ENCODE results near the gene POLR2F. TPM values are rescaled to one million over a fixed set of nuclear protein-coding genes. Genes with fewer than 3 reads are reported as not detected.

Gene POLR2F
- total RNA-seq, 4 donors from 2014 or later, result 31.7 to 56.1 (median 46.9) TPM

DNA sequence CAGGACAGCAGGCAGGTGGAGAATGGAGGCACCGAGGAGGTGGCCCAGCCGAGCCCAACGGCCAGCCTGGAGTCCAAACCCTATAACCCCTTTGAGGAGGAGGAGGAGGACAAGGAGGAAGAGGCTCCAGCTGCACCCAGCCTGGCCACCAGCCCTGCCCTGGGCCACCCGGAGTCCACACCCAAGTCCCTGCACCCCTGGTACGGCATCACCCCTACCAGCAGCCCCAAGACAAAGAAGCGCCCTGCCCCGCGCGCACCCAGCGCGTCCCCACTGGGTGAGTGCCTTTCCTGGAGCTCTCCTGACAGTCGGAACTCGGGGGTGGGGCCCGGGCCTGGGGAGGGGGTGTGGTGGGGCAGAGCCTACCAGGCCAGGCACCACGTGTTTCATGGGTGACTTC lies 27.7 kb upstream of the POLR2F start:
- TF ChIP-seq POLR2A (IDR thresholded peaks at IDR 0.05) (no peak), CTCF (IDR thresholded peaks at IDR 0.05) (no peak)
- Histone ChIP-seq H3K9me3 (no peaks in the 10 kb centered on the region), H3K4me3 (no peak overlapping the region), H3K36me3 (peaks cover 64 to 99% (median 71%) of the 10 kb centered on the region in 3 donors), H3K27me3 (no peaks in the 10 kb centered on the region), H3K27ac (peak overlapping the region in 1 of 4 donors; percentile 34), H3K4me1 (peaks cover 7 to 35% (median 8%) of the 10 kb centered on the region in 3 donors)
- no peak for DNase-seq
- intact Hi-C loops (cut with DNase I), result no loop called here
- 80% methylated on average over 1 of the region's 15 CpGs; no CpG with 5 or more reads in 1 of the 2 donors for WGBS, 2 donors

GRCh38 chr22:37926358-37926757 lies 27.1 kb upstream of the POLR2F start:
- H3K4me1 ChIP-seq, result peaks cover 8 to 41% (median 9%) of the 10 kb centered on the region in 3 donors

DNA sequence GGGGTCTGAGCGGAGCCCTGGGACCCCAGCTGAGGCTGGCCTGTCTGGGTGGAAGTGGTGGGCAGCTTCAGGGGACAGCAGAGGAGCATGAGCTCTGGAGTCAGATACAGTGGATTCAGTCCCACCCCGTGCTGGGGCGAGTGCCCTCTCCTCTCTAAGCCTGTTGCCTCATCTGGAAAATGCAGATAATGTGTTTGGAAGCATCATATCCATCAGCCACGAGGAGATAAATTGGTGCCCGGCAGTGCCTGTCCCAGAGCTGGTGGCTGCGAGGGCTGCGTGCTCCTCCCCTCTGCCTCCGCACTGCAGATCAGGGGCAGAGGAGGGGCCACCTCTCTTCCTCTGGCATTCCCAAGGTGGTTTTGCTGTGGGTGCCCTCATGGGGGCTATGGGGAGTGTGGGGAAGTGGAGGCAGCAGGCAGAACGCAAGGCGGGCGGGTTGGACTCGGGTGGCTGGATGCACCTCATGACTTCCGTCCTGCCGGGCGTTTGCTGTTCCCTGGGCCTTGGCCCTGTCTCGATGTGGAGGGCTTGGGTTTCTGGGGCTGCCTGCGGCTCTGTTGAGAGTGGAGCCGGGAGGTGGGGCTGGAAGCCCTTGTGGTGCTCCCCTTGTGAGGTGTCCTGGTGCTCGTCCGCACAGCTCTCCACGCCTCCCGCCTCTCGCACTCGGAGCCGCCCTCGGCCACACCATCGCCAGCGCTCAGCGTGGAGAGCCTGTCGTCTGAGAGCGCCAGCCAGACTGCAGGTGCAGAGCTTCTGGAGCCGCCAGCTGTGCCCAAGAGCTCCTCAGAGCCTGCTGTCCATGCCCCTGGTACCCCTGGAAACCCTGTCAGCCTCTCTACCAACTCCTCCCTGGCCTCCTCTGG lies 26.5 kb upstream of the POLR2F start:
- Histone ChIP-seq H3K36me3 (peaks cover 65 to 99% (median 69%) of the 10 kb centered on the region in 3 donors), H3K27me3 (no peaks in the 10 kb centered on the region), H3K27ac (peak overlapping the region in 1 of 4 donors; percentile 34), H3K9me3 (no peaks in the 10 kb centered on the region), H3K4me3 (no peak overlapping the region), H3K4me1 (peaks cover 9 to 47% (median 13%) of the 10 kb centered on the region in 3 donors)
- intact Hi-C loops (cut with DNase I), result no loop called here
- 86% methylated on average over 7 of the region's 32 CpGs; no CpG with 5 or more reads in 1 of the 2 donors for WGBS, 2 donors
- no peak for DNase-seq
- TF ChIP-seq CTCF (IDR thresholded peaks at IDR 0.05), result no peak
- TF ChIP-seq POLR2A (IDR thresholded peaks at IDR 0.05), result no peak

More at GRCh38 chr22:37926358-37926757, 27.1 kb upstream of the POLR2F start:
- TF ChIP-seq CTCF (IDR thresholded peaks at IDR 0.05) (no peak), POLR2A (IDR thresholded peaks at IDR 0.05) (no peak)
- Histone ChIP-seq H3K9me3 (no peaks in the 10 kb centered on the region), H3K27ac (peak overlapping the region in 1 of 4 donors; percentile 34), H3K27me3 (no peaks in the 10 kb centered on the region), H3K36me3 (peaks cover 64 to 99% (median 71%) of the 10 kb centered on the region in 3 donors), H3K4me3 (no peak overlapping the region)
- no peak for DNase-seq
- intact Hi-C loops (cut with DNase I), result no loop called here
- WGBS, 2 donors, result 85% methylated on average over 4 of the region's 7 CpGs; no CpG with 5 or more reads in 1 of the 2 donors

GRCh38 chr22:37927637-37927936 lies 25.9 kb upstream of the POLR2F start:
- H3K4me3 ChIP-seq, result no peak overlapping the region
- no peaks in the 10 kb centered on the region for H3K27me3 ChIP-seq
- no peak for DNase-seq
- WGBS, 2 donors, result no CpG with 5 or more reads among the region's 5 CpGs
- H3K27ac ChIP-seq, result no peak overlapping the region
- H3K36me3 ChIP-seq, result peaks cover 68 to 100% (median 70%) of the 10 kb centered on the region in 3 donors
- TF ChIP-seq CTCF (IDR thresholded peaks at IDR 0.05), result no peak
- no peak for TF ChIP-seq POLR2A (IDR thresholded peaks at IDR 0.05)
- intact Hi-C loops (cut with DNase I), result no loop called here
- peaks cover 14 to 53% (median 18%) of the 10 kb centered on the region in 3 donors for H3K4me1 ChIP-seq
- H3K9me3 ChIP-seq, result no peaks in the 10 kb centered on the region

GRCh38 chr22:37929390-37929789 lies 24.1 kb upstream of the POLR2F start:
- 82 to 100% methylated on average over 2 to 3 of the region's 5 CpGs for WGBS, 2 donors
- Histone ChIP-seq H3K27ac (peak overlapping the region; percentile 8 to 89 (median 36)), H3K36me3 (peaks cover 57 to 91% (median 60%) of the 10 kb centered on the region in 3 donors), H3K9me3 (no peaks in the 10 kb centered on the region), H3K4me1 (peaks cover 32 to 71% (median 36%) of the 10 kb centered on the region in 3 donors), H3K4me3 (no peak overlapping the region), H3K27me3 (no peaks in the 10 kb centered on the region)
- TF ChIP-seq POLR2A (IDR thresholded peaks at IDR 0.05) (no peak), CTCF (IDR thresholded peaks at IDR 0.05) (no peak)
- intact Hi-C loops (cut with DNase I), result no loop called here
- no peak for DNase-seq

Data from esophagus squamous epithelium (tissue), 5 donors.